Endothelial cell of umbilical vein (primary cell): ENCODE measurements around the gene EZH1. TPM values are rescaled to one million over a fixed set of nuclear protein-coding genes. Genes with fewer than 3 reads are reported as not detected.

Source experiments
- BruUV-seq: library from RNA; stranded (reverse); fragments of 400-500 nt; replicated peaks from 2 replicates; lab custom pipeline; 2021; lab: Mats Ljungman, UMichigan
- CTCF ChIA-PET: fragments of 300-600, 350-600 bp; sonication (Branson Sonifier 250); formaldehyde crosslinking; loops from one replicate; lab custom pipeline; 2021; ENCODE audit warnings: antibody characterized with exemption, inconsistent platforms; lab: Charles Lee
- POLR2A ChIA-PET: fragments of 300-600, 350-600 bp; sonication (Branson Sonifier 250); formaldehyde crosslinking; loops from one replicate; lab custom pipeline; 2021; ENCODE audit warnings: antibody characterized with exemption, inconsistent platforms; lab: Charles Lee
- DNase-seq: peaks from one replicate; pipeline ENCODE4 v3.0.0-alpha.2; 2011; ENCODE audit warnings: low read depth, low spot score
- FAIRE-seq: peaks from 2 replicates; lab custom pipeline; 2011; peaks lifted over from hg19 to GRCh38; lab: Jason Lieb, UNC
- H2AFZ ChIP-seq: 2 replicates; pipeline ENCODE4 v1.6.0; 2012; ENCODE audit warnings: low read depth, low read length, control low read depth, inconsistent platforms
- H3K27ac ChIP-seq: 2 replicates; pipeline ENCODE4 v1.5.1; 2011; ENCODE audit warnings: low read depth, mild to moderate bottlenecking, control low read depth, low read length, moderate library complexity; ENCODE audit not compliant: insufficient read depth
- H3K27me3 ChIP-seq, 2 experiments: 2 replicates each; pipeline versions ENCODE4 v1.6.0 to v1.6.1; 2011; ENCODE audit warnings: low read length in 2 of 2, mixed read lengths in 1 of 2; ENCODE audit not compliant: control insufficient read depth in 2 of 2, insufficient read depth in 2 of 2
- H3K36me3 ChIP-seq, 2 experiments: 2 replicates in 1 of 2; 3 replicates in 1 of 2; pipeline ENCODE4 v1.5.1; 2011; ENCODE audit warnings: low read length in 2 of 2, mild to moderate bottlenecking in 1 of 2, moderate library complexity in 1 of 2; ENCODE audit not compliant: control insufficient read depth in 2 of 2, insufficient read depth in 2 of 2; ENCODE audit errors: extremely low read depth in 1 of 2
- H3K4me1 ChIP-seq: 3 replicates; pipeline ENCODE4 v1.5.1; 2011; ENCODE audit warnings: mild to moderate bottlenecking, low read length; ENCODE audit not compliant: control insufficient read depth, insufficient read depth; ENCODE audit errors: extremely low read depth
- H3K4me2 ChIP-seq: 2 replicates; pipeline ENCODE4 v1.6.1; 2011; ENCODE audit warnings: low read length, control low read depth, mixed read lengths; ENCODE audit not compliant: insufficient read depth
- H3K4me3 ChIP-seq, 3 experiments: fragments of 200-600 bp in 1 of 3; sonication (generic), shearing (Covaris generic) in 1 of 3; replicated peaks in 1 of 3; 2 replicates each; pipeline ENCODE4 v1.5.1; 2011 to 2016; ENCODE audit warnings: control low read depth in 3 of 3, low read length in 3 of 3, mild to moderate bottlenecking in 2 of 3, inconsistent platforms in 1 of 3, low read depth in 1 of 3, moderate library complexity in 1 of 3; ENCODE audit not compliant: insufficient read depth in 1 of 3
- H3K79me2 ChIP-seq: 2 replicates; pipeline ENCODE4 v1.6.0; 2012; ENCODE audit warnings: low read length, inconsistent platforms; ENCODE audit not compliant: control insufficient read depth, insufficient read depth
- H3K9ac ChIP-seq: replicated peaks from 2 replicates; pipeline ENCODE3; 2011; ENCODE audit warnings: low read length, control low read depth; ENCODE audit not compliant: insufficient read depth; ENCODE audit errors: extremely low read depth
- H3K9me1 ChIP-seq: replicated peaks from 3 replicates; pipeline ENCODE4 v1.6.0; 2011; ENCODE audit warnings: mild to moderate bottlenecking, low read length; ENCODE audit not compliant: control insufficient read depth, insufficient read depth; ENCODE audit errors: extremely low read depth
- H3K9me3 ChIP-seq: replicated peaks from 2 replicates; pipeline ENCODE4 v1.5.1; 2012; ENCODE audit warnings: low read length, inconsistent platforms; ENCODE audit not compliant: control insufficient read depth, insufficient read depth
- H4K20me1 ChIP-seq: replicated peaks from 2 replicates; pipeline ENCODE3; 2011; ENCODE audit warnings: mild to moderate bottlenecking, low read length; ENCODE audit not compliant: control insufficient read depth, insufficient read depth; ENCODE audit errors: extremely low read depth
- CTCF ChIP-seq, 2 donors: IDR thresholded peaks; 1 replicate in 1 of 2; 2 replicates in 1 of 2; pipeline ENCODE4 v1.5.1; 2011; ENCODE audit warnings: low read length in 2 of 2, mild to moderate bottlenecking in 2 of 2, moderate library complexity in 2 of 2, control low read depth in 1 of 2, inconsistent platforms in 1 of 2, low read depth in 1 of 2; ENCODE audit not compliant: insufficient read depth in 1 of 2; ENCODE audit errors: extremely low read depth in 1 of 2
- EZH2 ChIP-seq: IDR thresholded peaks from 2 replicates; pipeline ENCODE4 v1.6.1; 2012; ENCODE audit warnings: borderline replicate concordance, low read depth, mild to moderate bottlenecking, moderate library complexity, low read length, inconsistent platforms; ENCODE audit not compliant: severe bottlenecking
- GATA2 ChIP-seq: IDR thresholded peaks from 2 replicates; pipeline ENCODE4 v1.7.0; 2011; ENCODE audit warnings: low read depth, mild to moderate bottlenecking, moderate library complexity, mixed read lengths, low read length; ENCODE audit not compliant: insufficient read length, insufficient read depth
- JUN ChIP-seq: IDR thresholded peaks from 2 replicates; pipeline ENCODE4 v1.6.1; 2011; ENCODE audit warnings: borderline replicate concordance, low read depth; ENCODE audit not compliant: insufficient read length, insufficient read depth
- dilution Hi-C: fragments of 300-500 bp; cut with MboI; formaldehyde crosslinking; loops from one replicate; pipeline ENCODE4 v1.15.0; 2019; ENCODE audit warnings: low sequenced_read_pairs; ENCODE audit not compliant: extremely low pct_ligation_motif_present
- intact Hi-C: fragments of 100-400 bp; cut with micrococcal nuclease; formaldehyde crosslinking; loops from one replicate; pipeline ENCODE4 v1.10.0; 2022
- polyA plus RNA-seq, 4 experiments: library from polyadenylated mRNA; depleted of rRNA in 3 of 4; stranded (reverse) in 3 of 4; unstranded in 1 of 4; fragments of >200 nt; gene quantifications; 2 replicates each; pipeline versions ENCODE4 v1.2.1 to v1.2.3, GENCODE V29; 2011 to 2012; ENCODE audit warnings: missing spikeins in 1 of 4
- total RNA-seq: library from RNA; stranded (reverse); gene quantifications from 2 replicates; pipeline ENCODE4 v1.2.3, GENCODE V29; 2021

The EZH1 gene
- total and polyA plus RNA-seq, 2 donors (not counting 3 experiments of a cell fraction or from before 2014, with no cell fraction given), result 31.4 to 33.7 TPM

GRCh38 chr17:42687707-42688320 is 57.0 kb downstream of the EZH1 start:
- ChIA-PET CTCF (no interaction called here), POLR2A (no interaction called here)
- BruUV-seq, result no TSS peak
- Histone ChIP-seq H3K36me3 (no peaks in the 10 kb centered on the region), H3K4me3 (no peak overlapping the region), H3K9me1 (no peaks in the 10 kb centered on the region), H2AFZ (no peak overlapping the region), H3K9ac (no peak overlapping the region), H3K4me1 (peaks cover 6% of the 10 kb centered on the region), H4K20me1 (no peaks in the 10 kb centered on the region), H3K9me3 (no peaks in the 10 kb centered on the region), H3K27me3 (peaks cover 0 to 20% of the 10 kb centered on the region in 2 experiments), H3K79me2 (no peaks in the 10 kb centered on the region), H3K4me2 (no peak overlapping the region), H3K27ac (no peak overlapping the region)
- dilution Hi-C loops (no loop called here), intact Hi-C loops (no loop called here)
- TF ChIP-seq JUN (no peak), EZH2 (no peak), CTCF (IDR thresholded peaks at IDR 0.05; ENCODE audit: extremely low read depth in 1 of 2, insufficient read depth in 1 of 2, low read depth in 1 of 2, low read length in 2 of 2) (no peak)
- FAIRE-seq, result no peak
- DNase-seq, result no peak

- H4K20me1 ChIP-seq, result no peaks in the 10 kb centered on the region
- H3K9me1 ChIP-seq, result no peaks in the 10 kb centered on the region
- no peaks in the 10 kb centered on the region for H3K79me2 ChIP-seq
- POLR2A ChIA-PET, result no interaction called here
- intact Hi-C loops (no loop called here), dilution Hi-C loops (no loop called here)
- H3K27ac ChIP-seq, result no peak overlapping the region
- FAIRE-seq (no peak), DNase-seq (no peak)
- TF ChIP-seq EZH2 (peak; percentile 66), GATA2 (no peak)
- BruUV-seq, result no TSS peak
- CTCF ChIA-PET, result no interaction called here
- no peak overlapping the region for H3K4me3 ChIP-seq
- H3K4me2 ChIP-seq, result no peak overlapping the region
- H3K36me3 ChIP-seq, result no peaks in the 10 kb centered on the region
- H3K9ac ChIP-seq, result no peak overlapping the region
- no peaks in the 10 kb centered on the region for H3K9me3 ChIP-seq
- no peak overlapping the region for H2AFZ ChIP-seq
- peaks cover 0 to 20% of the 10 kb centered on the region in 2 experiments for H3K27me3 ChIP-seq
- peaks cover 14% of the 10 kb centered on the region for H3K4me1 ChIP-seq
Measured at GRCh38 chr17:42686520-42687128, 58.2 kb downstream of the EZH1 start.
